RKO (cell line): ENCODE data around the gene BUB1B.

ENCODE experiments used
- DNase-seq: peaks from one replicate; pipeline ENCODE4 v3.0.0-alpha.2; 2016; ENCODE audit warnings: low spot score

Gene BUB1B

DNA sequence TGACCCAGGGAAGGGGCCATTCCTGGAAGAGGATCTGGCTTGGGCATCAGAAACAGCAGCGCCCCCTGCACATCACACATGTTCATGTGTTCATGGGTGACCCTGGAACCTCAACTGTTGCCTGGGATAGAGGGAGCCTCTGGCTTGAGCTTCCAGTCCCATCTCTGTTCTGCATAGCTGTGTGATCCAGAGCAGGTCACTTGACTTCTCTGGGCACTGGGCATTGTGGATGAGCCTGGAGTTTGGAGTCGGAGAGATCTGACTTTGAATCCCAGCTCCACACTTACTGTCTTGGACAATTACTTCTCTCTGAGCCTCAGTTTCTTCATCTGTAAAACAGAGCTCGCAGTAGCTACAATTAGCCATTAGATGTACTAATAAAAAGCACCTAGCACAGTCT, 93.6 kb downstream of the BUB1B start:
- no peak for DNase-seq

- no peak for DNase-seq
These were observed 94.2 kb downstream of the BUB1B start for GRCh38 chr15:40255033-40255432.

DNA sequence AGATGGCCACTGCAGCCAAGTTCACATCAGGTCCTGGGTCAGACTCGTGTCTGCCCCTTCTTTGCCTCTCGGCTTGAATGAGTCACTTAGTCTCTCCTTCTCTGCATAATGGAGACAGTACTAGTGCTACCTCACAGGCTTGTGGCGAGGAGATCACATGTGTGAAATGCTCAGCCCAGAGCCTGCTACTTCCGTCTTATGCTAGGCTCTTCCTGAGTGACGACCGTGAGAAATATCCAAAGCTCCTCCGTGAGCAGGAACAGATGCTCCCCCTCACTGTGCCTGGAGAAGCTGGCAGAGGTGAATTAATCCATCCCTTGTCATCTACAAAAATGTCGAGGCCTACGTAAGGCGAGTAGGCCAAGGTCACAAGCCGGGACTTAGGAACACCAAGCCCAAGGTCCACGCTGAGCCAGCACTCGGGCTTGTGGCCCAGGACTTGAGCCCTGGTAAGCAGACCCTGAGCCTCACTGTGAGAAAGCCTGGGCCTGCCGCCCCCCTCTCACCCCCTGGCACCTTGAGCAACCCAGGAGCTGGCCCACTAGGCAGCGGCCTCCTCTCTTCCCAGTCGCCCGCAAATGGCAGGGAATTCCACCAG, 95.9 kb downstream of the BUB1B start:
- DNase-seq = no peak

DNA sequence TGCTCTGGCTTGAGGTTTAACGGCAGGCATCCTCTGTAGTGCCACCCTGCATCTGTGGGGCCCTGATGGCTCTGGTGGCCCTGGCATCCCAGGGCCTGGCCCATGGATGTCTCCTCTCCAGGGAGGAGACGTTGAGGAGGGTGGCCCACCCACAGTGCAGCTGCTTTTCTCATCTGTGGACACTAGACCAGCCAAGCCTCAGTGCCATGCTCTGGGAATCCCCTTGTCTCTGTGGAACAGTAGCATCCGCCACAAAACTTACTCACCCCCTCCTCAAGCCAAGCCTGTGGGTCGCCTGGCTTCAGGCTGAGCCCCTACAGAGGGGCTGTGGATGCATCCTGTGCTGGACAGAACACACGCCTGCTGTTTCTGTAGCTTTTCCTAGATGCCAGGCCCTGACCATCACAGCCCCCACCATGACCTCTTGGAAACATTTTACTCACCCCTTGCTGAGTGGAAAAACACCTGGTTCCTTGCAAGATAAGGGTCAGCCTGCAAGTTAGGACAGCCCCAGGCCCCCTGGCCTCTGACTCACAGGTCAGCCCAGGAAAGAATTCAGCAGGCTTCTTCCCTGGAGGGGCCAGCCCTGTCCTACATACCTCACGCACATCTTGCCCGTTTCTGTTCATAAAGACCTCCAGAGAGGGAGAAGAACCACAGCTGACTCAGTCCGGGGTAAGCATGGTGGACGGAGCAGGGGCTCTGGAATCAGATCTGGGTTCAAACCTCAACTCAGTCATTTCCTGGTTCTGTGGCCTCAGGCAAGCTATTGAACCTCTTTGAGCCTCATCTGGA, 97.0 kb downstream of the BUB1B start:
- no peak for DNase-seq

DNA sequence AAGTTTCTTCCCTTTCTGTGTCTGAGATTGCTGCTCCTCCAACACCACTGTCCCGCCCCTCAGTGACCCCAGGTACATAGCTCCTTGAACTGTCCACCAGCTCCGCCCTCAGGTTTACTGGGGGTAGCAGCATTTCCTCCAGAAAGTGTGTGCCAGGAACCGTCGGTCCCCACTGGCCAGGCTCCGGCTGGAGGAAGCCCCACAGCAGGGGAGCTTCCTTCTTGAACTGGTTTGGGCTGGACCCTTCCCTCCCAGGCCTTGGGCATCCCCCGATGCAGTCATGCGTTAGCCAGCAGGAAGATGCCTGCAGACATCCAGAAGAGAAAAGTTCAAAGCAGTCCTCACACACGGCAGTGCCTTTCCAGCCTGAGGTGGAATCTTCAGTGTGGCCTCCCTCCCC, 97.7 kb downstream of the BUB1B start:
- no peak for DNase-seq

GRCh38 chr15:40259021-40259420, 98.2 kb downstream of the BUB1B start:
- DNase-seq = no peak

DNA sequence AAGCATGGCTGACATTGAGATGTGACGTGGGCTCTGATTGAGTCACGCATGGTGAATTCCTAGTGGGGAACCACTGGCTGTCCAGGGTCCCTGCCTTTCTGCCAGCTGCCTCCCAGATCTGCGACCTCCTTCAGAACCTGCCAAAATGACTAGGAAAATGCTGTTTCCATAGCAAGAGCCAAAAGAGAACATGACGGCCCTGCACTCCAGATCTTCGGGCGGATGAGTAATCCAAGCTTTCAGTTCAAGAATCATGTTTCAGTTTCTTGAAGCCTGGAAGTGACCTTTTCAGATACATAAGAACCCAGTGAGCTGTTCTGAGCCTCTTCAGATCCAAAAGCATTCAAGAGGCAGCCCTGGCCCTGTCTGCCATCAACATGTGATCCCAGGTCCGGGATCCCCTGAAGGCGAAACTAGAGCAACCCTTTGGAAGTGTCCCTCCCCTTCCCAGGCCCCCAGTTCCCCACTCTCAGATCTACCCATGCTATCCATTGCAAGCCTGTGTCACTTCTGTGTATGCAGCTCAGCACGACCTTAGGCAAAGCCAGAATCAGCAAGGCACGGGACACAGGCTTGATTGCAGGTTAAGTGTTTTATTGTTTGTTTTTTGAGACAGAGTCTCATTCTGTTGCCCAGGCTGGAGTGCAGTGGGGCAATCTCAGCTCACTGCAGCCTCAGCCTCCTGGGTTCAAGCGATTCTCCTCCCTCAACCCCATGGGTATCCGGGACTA, 102.3 kb downstream of the BUB1B start:
- no peak for DNase-seq

DNA sequence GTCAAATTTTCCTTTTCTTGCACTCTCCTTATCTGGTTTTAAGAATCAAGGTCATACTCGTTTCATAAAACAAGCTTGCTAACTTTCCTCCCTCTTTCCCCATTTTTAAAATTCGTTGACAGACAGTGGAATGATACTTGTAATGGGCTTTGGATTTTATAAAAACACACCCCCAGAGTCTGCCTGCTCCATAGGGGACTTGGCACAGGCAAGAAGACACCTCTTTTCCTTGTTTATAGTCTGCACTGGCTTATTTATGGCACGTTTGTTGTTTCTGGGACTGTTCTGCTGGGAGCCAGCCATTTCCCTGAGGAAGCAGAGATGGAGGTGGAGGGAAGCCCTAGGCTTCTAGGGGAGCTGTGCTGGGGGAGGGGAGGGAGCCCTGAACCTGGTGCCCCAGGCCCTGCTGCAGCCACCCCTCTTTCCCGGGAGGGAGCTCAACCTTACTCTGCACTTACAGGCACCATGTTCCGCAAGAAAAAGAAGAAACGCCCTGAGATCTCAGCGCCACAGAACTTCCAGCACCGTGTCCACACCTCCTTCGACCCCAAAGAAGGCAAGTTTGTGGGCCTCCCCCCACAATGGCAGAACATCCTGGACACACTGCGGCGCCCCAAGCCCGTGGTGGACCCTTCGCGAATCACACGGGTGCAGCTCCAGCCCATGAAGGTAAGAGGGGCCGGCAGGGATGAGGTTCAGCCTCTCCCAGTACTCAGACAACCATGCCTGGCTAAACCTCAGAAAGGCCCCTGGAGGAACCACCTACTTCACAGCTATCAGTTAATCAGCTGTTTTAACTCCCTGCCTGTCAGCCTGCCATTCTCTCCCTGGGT, 103.7 kb downstream of the BUB1B start:
- no peak for DNase-seq

DNA sequence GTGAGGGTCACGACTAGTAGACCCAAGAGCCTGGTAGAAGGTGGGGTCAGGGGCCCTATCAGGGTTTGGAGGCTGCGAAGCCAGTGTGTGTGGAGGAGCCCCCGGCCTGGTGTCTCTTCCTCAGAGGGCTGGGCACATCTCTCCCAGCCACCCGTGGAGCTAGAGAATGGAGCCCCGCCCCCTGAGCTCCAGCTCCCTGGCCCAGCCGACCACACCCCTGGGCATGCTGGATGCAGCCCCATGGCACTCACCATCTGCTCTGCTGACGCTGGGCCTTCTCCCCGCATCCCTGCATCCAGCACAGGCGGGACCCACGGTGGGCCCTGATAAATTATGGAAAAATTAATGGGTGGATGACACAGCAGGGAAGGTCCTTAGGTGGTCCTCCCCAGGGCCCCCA, 104.5 kb downstream of the BUB1B start:
- DNase-seq = no peak

DNA sequence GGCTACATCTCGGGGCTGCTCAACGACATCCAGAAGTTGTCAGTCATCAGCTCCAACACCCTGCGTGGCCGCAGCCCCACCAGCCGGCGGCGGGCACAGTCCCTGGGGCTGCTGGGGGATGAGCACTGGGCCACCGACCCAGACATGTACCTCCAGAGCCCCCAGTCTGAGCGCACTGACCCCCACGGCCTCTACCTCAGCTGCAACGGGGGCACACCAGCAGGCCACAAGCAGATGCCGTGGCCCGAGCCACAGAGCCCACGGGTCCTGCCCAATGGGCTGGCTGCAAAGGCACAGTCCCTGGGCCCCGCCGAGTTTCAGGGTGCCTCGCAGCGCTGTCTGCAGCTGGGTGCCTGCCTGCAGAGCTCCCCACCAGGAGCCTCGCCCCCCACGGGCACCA, 105.0 kb downstream of the BUB1B start:
- DNase-seq = no peak

DNA sequence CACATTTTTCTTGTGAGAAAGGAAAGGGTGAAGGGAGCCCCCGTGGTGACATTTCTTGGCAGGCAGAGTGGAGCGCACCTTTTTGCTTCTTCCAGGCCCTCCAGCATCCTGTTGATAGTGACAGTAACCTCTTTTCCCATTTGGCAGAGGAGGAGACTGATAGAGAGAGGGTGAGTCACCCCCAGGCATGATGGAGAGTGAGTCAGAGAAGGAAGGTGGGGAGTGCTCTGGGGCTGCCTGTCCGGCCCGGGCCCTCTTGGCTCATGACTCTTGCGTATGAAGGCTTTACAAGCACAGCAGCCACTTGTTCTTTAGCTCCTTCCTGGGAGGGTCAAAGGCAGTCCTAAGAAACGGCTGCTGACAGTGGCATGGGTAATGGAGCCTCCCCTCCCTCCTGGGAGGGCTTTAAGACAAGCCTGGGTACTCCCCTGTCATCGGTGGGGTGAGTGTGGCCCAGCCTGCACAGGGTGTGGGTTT, 106.0 kb downstream of the BUB1B start:
- peak; percentile 91 for DNase-seq

GRCh38 chr15:40267670-40268069, 106.8 kb downstream of the BUB1B start:
- no peak for DNase-seq

GRCh38 chr15:40269604-40270003, 108.7 kb downstream of the BUB1B start:
- no peak for DNase-seq

DNA sequence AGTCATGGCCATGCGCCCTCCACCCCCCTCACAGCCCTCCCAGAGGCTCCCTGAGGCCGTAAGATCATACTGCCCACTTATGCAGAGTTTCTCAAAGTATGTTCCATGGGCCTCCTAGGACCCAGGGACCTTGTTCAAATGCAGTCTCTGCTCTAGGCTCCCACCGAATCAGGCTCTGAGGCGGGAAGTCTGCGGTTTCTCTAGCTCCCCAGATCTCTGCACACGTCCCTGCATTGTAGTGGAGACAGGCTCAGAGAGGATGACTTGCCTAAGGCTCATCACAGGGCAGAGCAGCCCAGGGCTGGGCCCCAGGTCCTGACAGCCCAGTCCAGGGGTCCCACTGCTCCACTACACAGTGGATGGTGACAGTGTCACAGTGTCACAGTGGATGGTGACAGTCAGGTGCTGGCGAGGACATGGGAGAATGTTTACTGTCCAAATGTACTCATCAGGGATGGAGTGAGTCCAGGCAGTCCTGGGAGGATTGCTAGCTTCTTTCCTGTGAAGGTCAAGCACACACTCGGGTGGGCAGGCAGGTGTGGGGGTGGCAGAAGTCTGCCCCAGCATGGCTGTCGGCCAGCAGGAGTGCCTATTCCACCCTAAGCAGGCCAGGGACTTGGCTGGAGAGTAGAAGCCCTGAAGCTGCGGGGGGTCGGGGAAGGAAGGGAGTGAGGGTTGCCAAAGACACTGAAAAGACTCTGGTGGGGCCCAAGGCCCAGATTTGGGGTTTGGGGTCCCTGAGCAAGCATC, 109.6 kb downstream of the BUB1B start:
- no peak for DNase-seq
